Neural cell (in vitro differentiated cells): ENCODE data around the gene FXN.

Experiments
- CTCF ChIP-seq: fragments of 450-650 bp; IDR thresholded peaks from 2 replicates; pipeline ENCODE4 v1.5.1; 2014; ENCODE audit warnings: antibody characterized with exemption, mild to moderate bottlenecking, moderate library complexity; ENCODE audit not compliant: poor library complexity, severe bottlenecking
- EZH2 ChIP-seq: fragments of 200-600, 300-800 bp; shearing (Covaris generic), sonication (generic); IDR thresholded peaks from 2 replicates; pipeline ENCODE4 v1.6.1; 2014; ENCODE audit warnings: antibody characterized with exemption, low read length, borderline replicate concordance, mild to moderate bottlenecking; ENCODE audit not compliant: insufficient read depth, poor library complexity, severe bottlenecking
- POLR2AphosphoS5 ChIP-seq: IDR thresholded peaks from 2 replicates; pipeline ENCODE4 v1.6.1; 2012
- RAD21 ChIP-seq: fragments of 450-650 bp; conservative IDR thresholded peaks from 2 replicates; pipeline ENCODE4 v1.6.1; 2014; ENCODE audit warnings: antibody characterized with exemption, mild to moderate bottlenecking, moderate library complexity

GRCh38 chr9:69012696-69013381 is 22.7 kb upstream of the FXN start:
- no peak for TF ChIP-seq CTCF
- no peak for TF ChIP-seq POLR2AphosphoS5
- no peak for TF ChIP-seq EZH2
- no peak for TF ChIP-seq RAD21
